Measurements from ENCODE around the gene GLIPR1.
A peak's percentile ranks its signal among the peaks of the same experiment; 100 is the strongest.

Gene GLIPR1

GRCh38 chr12:75550401-75551240, 70.1 kb downstream of the GLIPR1 start:
- no peak for DNase-seq
- in situ Hi-C loops (cut with MboI; ENCODE audit: low pct_unique_long_range_greater_than_20kb, low sequenced_read_pairs) = no loop called here

GRCh38 chr12:75551477-75551876, 70.9 kb downstream of the GLIPR1 start:
- in situ Hi-C loops (cut with MboI; ENCODE audit: low pct_unique_long_range_greater_than_20kb, low sequenced_read_pairs) = no loop called here
- DNase-seq = no peak

GRCh38 chr12:75553398-75553797, 72.8 kb downstream of the GLIPR1 start:
- in situ Hi-C loops (cut with MboI; ENCODE audit: low pct_unique_long_range_greater_than_20kb, low sequenced_read_pairs) = no loop called here
- peak; percentile 58 for DNase-seq

All from KBM-7 (cell line).